Psoas muscle (tissue), 8 donors: ENCODE results near the gene PHRF1. TPM values are rescaled to one million over a fixed set of nuclear protein-coding genes. Genes with fewer than 3 reads are reported as not detected.

Source experiments
- ATAC-seq, 4 donors: fragments of 200-7000 bp; cut with Tn5 transposase; one replicate each; pipeline ENCODE4 v1.9.1; 2020; ENCODE audit warnings: moderate library complexity in 3 of 4, mild to moderate bottlenecking in 2 of 4
- DNase-seq, 2 donors: peaks; one replicate each; pipeline ENCODE4 v3.0.0-alpha.2; 2020
- H3K27ac ChIP-seq: fragments of 200-600 bp; one replicate; pipeline ENCODE4 v1.8.0; 2022
- H3K27me3 ChIP-seq, 3 donors: fragments of 200-600 bp in 1 of 3; one replicate each; pipeline versions ENCODE4 v1.6.1 to v1.8.0; 2013 to 2022; ENCODE audit warnings: low read length in 2 of 3, mild to moderate bottlenecking in 2 of 3, moderate library complexity in 1 of 3; ENCODE audit not compliant: insufficient read depth in 3 of 3
- H3K36me3 ChIP-seq, 2 donors: fragments of 200-600 bp in 1 of 2; one replicate each; pipeline versions ENCODE4 v1.6.1 to v1.8.0; 2013 to 2022; ENCODE audit warnings: low read depth in 1 of 2, mild to moderate bottlenecking in 1 of 2, moderate library complexity in 1 of 2; ENCODE audit not compliant: insufficient read depth in 1 of 2
- H3K4me1 ChIP-seq: fragments of 200-600 bp; one replicate; pipeline ENCODE4 v1.8.0; 2022
- H3K4me3 ChIP-seq: fragments of 200-600 bp; one replicate; pipeline ENCODE4 v1.8.0; 2022; ENCODE audit warnings: mild to moderate bottlenecking
- H3K9me3 ChIP-seq: fragments of 200-600 bp; one replicate; pipeline ENCODE4 v1.8.0; 2022
- WGBS, 3 donors: extraction: QIAGEN DNeasy Blood & Tissue Kit; methylation state at CpG; one replicate each; pipeline versions ENCODE4 v1.1.6 to v1.1.7; 2013; 5-methylcytosine and 5-hydroxymethylcytosine counted together
- intact Hi-C, 2 donors: fragments of 100-400 bp; cut with DNase I; formaldehyde crosslinking; loops; one replicate each; pipeline versions ENCODE4 v1.11.0 to v1.14.2; 2022
- polyA plus RNA-seq, 3 donors: library from polyadenylated mRNA; stranded (reverse); fragments of 200-250 nt; gene quantifications; one replicate each; pipeline ENCODE4 v1.2.3, GENCODE V29; 2013
- total RNA-seq, 4 donors: library from RNA; stranded (reverse); fragmentation: NEBNext Ultra II Directional in 2 of 4; extraction: Animal tissue kit (Norgen Biotek cat#: 25700) in 2 of 4; gene quantifications; one replicate each; pipeline versions ENCODE4 v1.2.1 to v1.2.4, GENCODE V29; 2021 to 2023
- TF ChIP-seq, protein P1 (sequence below): fragments of 200-600 bp; IDR thresholded peaks from one replicate; pipeline ENCODE4 v1.8.0; 2022; ENCODE audit warnings: antibody characterized with exemption
- donor health status: healthy with polysubstance abuse.
- donor health status: DM: no; HTN: no; CAD: no; lungs with moderate emphysema.
- donor health status: Bipolar disorder and iron deficiency.
- donor health status: healthy.
- donor health status: DM: yes; HTN: yes; CAD: no.
- donor health status: DM: no; HTN: no; CAD: no.
- donor health status: DM: no; HTN: no; CAD: no.
- donor health status: DM: yes; HTN: yes; CAD: no.

The PHRF1 gene
- total and polyA plus RNA-seq, 7 donors, result 11.7 to 31.2 (median 19.8) TPM

GRCh38 chr11:557328-558132 is 18.7 kb upstream of the PHRF1 start:
- intact Hi-C loops, result no loop called here
- ATAC-seq (no peak), DNase-seq (no peak)
- Histone ChIP-seq H3K4me1 (peaks cover 15% of the 10 kb centered on the region), H3K27ac (no peak overlapping the region), H3K27me3 (peaks cover 0 to 52% (median 34%) of the 10 kb centered on the region in 3 donors), H3K4me3 (no peak overlapping the region), H3K9me3 (no peaks in the 10 kb centered on the region), H3K36me3 (no peaks in the 10 kb centered on the region)
- TF ChIP-seq, protein P1, sequence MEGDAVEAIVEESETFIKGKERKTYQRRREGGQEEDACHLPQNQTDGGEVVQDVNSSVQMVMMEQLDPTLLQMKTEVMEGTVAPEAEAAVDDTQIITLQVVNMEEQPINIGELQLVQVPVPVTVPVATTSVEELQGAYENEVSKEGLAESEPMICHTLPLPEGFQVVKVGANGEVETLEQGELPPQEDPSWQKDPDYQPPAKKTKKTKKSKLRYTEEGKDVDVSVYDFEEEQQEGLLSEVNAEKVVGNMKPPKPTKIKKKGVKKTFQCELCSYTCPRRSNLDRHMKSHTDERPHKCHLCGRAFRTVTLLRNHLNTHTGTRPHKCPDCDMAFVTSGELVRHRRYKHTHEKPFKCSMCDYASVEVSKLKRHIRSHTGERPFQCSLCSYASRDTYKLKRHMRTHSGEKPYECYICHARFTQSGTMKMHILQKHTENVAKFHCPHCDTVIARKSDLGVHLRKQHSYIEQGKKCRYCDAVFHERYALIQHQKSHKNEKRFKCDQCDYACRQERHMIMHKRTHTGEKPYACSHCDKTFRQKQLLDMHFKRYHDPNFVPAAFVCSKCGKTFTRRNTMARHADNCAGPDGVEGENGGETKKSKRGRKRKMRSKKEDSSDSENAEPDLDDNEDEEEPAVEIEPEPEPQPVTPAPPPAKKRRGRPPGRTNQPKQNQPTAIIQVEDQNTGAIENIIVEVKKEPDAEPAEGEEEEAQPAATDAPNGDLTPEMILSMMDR, result no peak
- 80 to 86% (median 86%) methylated on average over 24 of the region's 24 CpGs for WGBS, 3 donors

GRCh38 chr11:558503-558902 is 17.8 kb upstream of the PHRF1 start:
- Histone ChIP-seq H3K4me1 (peaks cover 15% of the 10 kb centered on the region), H3K27ac (no peak overlapping the region), H3K27me3 (peaks cover 0 to 43% (median 31%) of the 10 kb centered on the region in 3 donors), H3K4me3 (no peak overlapping the region), H3K9me3 (no peaks in the 10 kb centered on the region), H3K36me3 (no peaks in the 10 kb centered on the region)
- DNase-seq (no peak), ATAC-seq (no peak)
- TF ChIP-seq, protein P1, result no peak
- intact Hi-C loops, result no loop called here
- WGBS, 3 donors, result 88 to 92% (median 89%) methylated on average over 12 to 20 of the region's 20 CpGs

DNA sequence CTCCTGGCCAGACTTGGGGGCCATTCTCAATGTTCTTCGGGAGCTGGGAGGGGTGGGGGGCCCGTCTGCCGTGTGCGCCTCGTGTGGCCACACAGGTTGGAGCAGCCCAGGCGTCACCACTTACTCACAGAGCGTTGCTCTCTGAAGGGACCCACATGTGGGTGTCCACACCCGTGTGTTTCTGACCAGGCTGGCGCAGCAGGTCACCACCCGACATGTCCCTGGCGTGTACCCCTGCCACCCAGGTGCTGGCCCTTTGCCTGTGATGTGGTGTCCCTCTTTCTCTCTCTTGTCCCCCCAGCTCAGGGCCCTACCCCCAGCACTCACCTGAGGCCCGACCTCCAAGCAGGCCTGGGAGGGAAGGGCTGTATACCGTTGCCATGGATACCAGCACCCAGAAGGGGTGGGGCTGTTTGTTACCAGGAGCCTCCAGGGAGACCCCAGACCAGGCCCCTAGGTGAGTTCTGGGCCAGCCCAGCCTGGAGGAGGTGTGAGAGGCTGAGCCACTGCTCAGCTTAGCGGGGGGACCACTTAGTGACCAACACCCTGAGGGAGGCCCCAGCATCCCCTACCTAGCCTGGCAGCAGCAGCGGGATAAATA is 17.1 kb upstream of the PHRF1 start:
- Histone ChIP-seq H3K9me3 (no peaks in the 10 kb centered on the region), H3K4me3 (no peak overlapping the region), H3K27ac (no peak overlapping the region), H3K36me3 (no peaks in the 10 kb centered on the region), H3K27me3 (peaks cover 0 to 37% (median 29%) of the 10 kb centered on the region in 3 donors), H3K4me1 (peaks cover 15% of the 10 kb centered on the region)
- DNase-seq (no peak), ATAC-seq (no peak)
- intact Hi-C loops, result no loop called here
- WGBS, 3 donors, result 81 to 87% (median 86%) methylated on average over 14 to 15 of the region's 15 CpGs
- TF ChIP-seq, protein P1, result no peak

GRCh38 chr11:559712-560304 is 16.5 kb upstream of the PHRF1 start:
- 79 to 84% (median 81%) methylated on average over 18 of the region's 18 CpGs for WGBS, 3 donors
- peaks cover 11% of the 10 kb centered on the region for H3K4me1 ChIP-seq
- ATAC-seq (peak in 2 of 4 donors; percentile 3 to 19), DNase-seq (no peak)
- H3K27me3 ChIP-seq, result peaks cover 0 to 30% (median 24%) of the 10 kb centered on the region in 3 donors
- H3K9me3 ChIP-seq, result no peaks in the 10 kb centered on the region
- intact Hi-C loops, result no loop called here
- TF ChIP-seq, protein P1, result no peak
- no peaks in the 10 kb centered on the region for H3K36me3 ChIP-seq
- H3K4me3 ChIP-seq, result peak overlapping the region; percentile 82
- H3K27ac ChIP-seq, result no peak overlapping the region
